Measurements from ENCODE around the gene CMTM6.
"Not testable (repeated sequence)": the region's sequence is repeated elsewhere in the genome, so short reads cannot be mapped to it uniquely, and the experiment has no call there.

Gene CMTM6

GRCh38 chr3:32499585-32499984, 3.1 kb downstream of the CMTM6 start:
- DNase-seq (ENCODE audit: low read depth in 2 of 2) = no peak

- DNase-seq (ENCODE audit: low read depth in 2 of 2) = no peak
These were observed 3.7 kb downstream of the CMTM6 start for GRCh38 chr3:32498992-32499391.

- no peak for DNase-seq (ENCODE audit: low read depth in 2 of 2)
These were observed 4.4 kb downstream of the CMTM6 start for GRCh38 chr3:32498252-32498651.

- no peak for DNase-seq (ENCODE audit: low read depth in 2 of 2)
These were observed 7.0 kb downstream of the CMTM6 start for GRCh38 chr3:32495609-32496008.

- DNase-seq (ENCODE audit: low read depth in 2 of 2) = no peak
These were observed 7.6 kb downstream of the CMTM6 start for GRCh38 chr3:32495085-32495484.

- no peak for DNase-seq (ENCODE audit: low read depth in 2 of 2)
These were observed 8.9 kb downstream of the CMTM6 start for GRCh38 chr3:32493437-32494414.

- peak in 1 of 2 experiments; percentile 14 for DNase-seq (ENCODE audit: low read depth in 2 of 2)
These were observed 9.8 kb downstream of the CMTM6 start for GRCh38 chr3:32492684-32493436.

- no peak for DNase-seq (ENCODE audit: low read depth in 2 of 2)
These were observed 14.1 kb downstream of the CMTM6 start for GRCh38 chr3:32488474-32489008.

- no peak for DNase-seq (ENCODE audit: low read depth in 2 of 2)
These were observed 14.7 kb downstream of the CMTM6 start for GRCh38 chr3:32487781-32488473.

GRCh38 chr3:32484436-32484835, 18.2 kb downstream of the CMTM6 start:
- DNase-seq (ENCODE audit: low read depth in 2 of 2) = no peak

- no peak for DNase-seq (ENCODE audit: low read depth in 2 of 2)
These were observed 18.9 kb downstream of the CMTM6 start for GRCh38 chr3:32483772-32484171.

- no peak for DNase-seq (ENCODE audit: low read depth in 2 of 2)
These were observed 20.0 kb downstream of the CMTM6 start for GRCh38 chr3:32482693-32483092.

GRCh38 chr3:32481791-32482631, 20.6 kb downstream of the CMTM6 start:
- DNase-seq (ENCODE audit: low read depth in 2 of 2) = no peak

- no peak for DNase-seq (ENCODE audit: low read depth in 2 of 2)
These were observed 22.0 kb downstream of the CMTM6 start for GRCh38 chr3:32480604-32481003.

GRCh38 chr3:32474201-32474600, 28.5 kb downstream of the CMTM6 start:
- no peak for DNase-seq (ENCODE audit: low read depth in 2 of 2)

- DNase-seq (ENCODE audit: low read depth in 2 of 2) = not testable (repeated sequence)
These were observed 30.5 kb downstream of the CMTM6 start for GRCh38 chr3:32472151-32472550.

- DNase-seq (ENCODE audit: low read depth in 2 of 2) = no peak
These were observed 31.4 kb downstream of the CMTM6 start for GRCh38 chr3:32471246-32471645.

GRCh38 chr3:32470362-32470761, 32.3 kb downstream of the CMTM6 start:
- DNase-seq (ENCODE audit: low read depth in 2 of 2) = no peak

GRCh38 chr3:32469151-32469874, 33.3 kb downstream of the CMTM6 start:
- DNase-seq (ENCODE audit: low read depth in 2 of 2) = no peak

GRCh38 chr3:32467333-32468070, 35.1 kb downstream of the CMTM6 start:
- no peak for DNase-seq (ENCODE audit: low read depth in 2 of 2)
